Smooth muscle cell (in vitro differentiated cells): ENCODE measurements around the gene SREBF2. TPM values are rescaled to one million over a fixed set of nuclear protein-coding genes. Genes with fewer than 3 reads are reported as not detected.

Source experiments
- DNase-seq: peaks from one replicate; lab custom pipeline; 2025; ENCODE audit not compliant: unreplicated experiment; lab: John Stamatoyannopoulos, UW
- H2AFZ ChIP-seq: fragments of 200-600 bp; sonication (generic); 2 replicates; pipeline ENCODE4 v1.6.0; 2016; ENCODE audit warnings: antibody characterized with exemption, low read depth, mild to moderate bottlenecking
- H3F3A ChIP-seq: fragments of 200-600 bp; sonication (generic); 2 replicates; pipeline ENCODE4 v1.6.0; 2017; ENCODE audit warnings: antibody characterized with exemption, low read depth
- H3K27ac ChIP-seq: fragments of 200-600 bp; sonication (generic); 2 replicates; pipeline ENCODE4 v1.5.1; 2016; ENCODE audit warnings: low read depth, mild to moderate bottlenecking
- H3K27me3 ChIP-seq: fragments of 200-600 bp; sonication (generic); 2 replicates; pipeline ENCODE4 v1.6.1; 2016; ENCODE audit warnings: low read depth, mild to moderate bottlenecking
- H3K36me3 ChIP-seq: fragments of 200-600 bp; sonication (generic); 2 replicates; pipeline ENCODE4 v1.5.1; 2016; ENCODE audit warnings: low read depth
- H3K4me1 ChIP-seq: fragments of 200-600 bp; sonication (generic); 2 replicates; pipeline ENCODE4 v1.5.1; 2016; ENCODE audit warnings: low read depth
- H3K4me2 ChIP-seq: fragments of 200-600 bp; sonication (generic); 2 replicates; pipeline ENCODE4 v1.6.0; 2016; ENCODE audit warnings: mild to moderate bottlenecking
- H3K4me3 ChIP-seq: fragments of 200-600 bp; sonication (generic); 2 replicates; pipeline ENCODE4 v1.5.1; 2016; ENCODE audit warnings: mild to moderate bottlenecking
- H3K79me2 ChIP-seq: fragments of 200-600 bp; sonication (generic); 2 replicates; pipeline ENCODE4 v1.6.0; 2016; ENCODE audit warnings: low read depth, mild to moderate bottlenecking
- H3K9ac ChIP-seq: fragments of 200-600 bp; sonication (generic); 2 replicates; pipeline ENCODE4 v1.6.0; 2016; ENCODE audit warnings: low read depth
- H3K9me3 ChIP-seq: fragments of 200-600 bp; sonication (generic); replicated peaks from 2 replicates; pipeline ENCODE4 v1.5.1; 2016; ENCODE audit warnings: low read depth
- H4K20me1 ChIP-seq: fragments of 200-600 bp; sonication (generic); 2 replicates; pipeline ENCODE4 v1.6.0; 2016; ENCODE audit warnings: low read depth
- WGBS: methylation state at CpG from one replicate; pipeline ENCODE4 v1.1.7; 2016; ENCODE audit warnings: low lambda C conversion rate; 5-methylcytosine and 5-hydroxymethylcytosine counted together
- polyA plus RNA-seq: library from polyadenylated mRNA; unstranded; fragments of >200 nt; fragmentation: Nextera tagmentation; extraction: Ambion mirVana; gene quantifications from 2 replicates; pipeline ENCODE4 v1.2.1, GENCODE V29; 2016
- total RNA-seq: library from RNA; depleted of rRNA; stranded (reverse); fragments of >200 nt; gene quantifications from 2 replicates; pipeline ENCODE4 v1.2.3, GENCODE V29; 2014
- TF ChIP-seq, protein P1 (sequence below): fragments of 200-600 bp; sonication (generic); IDR thresholded peaks from 2 replicates; pipeline ENCODE4 v1.5.1; 2017; ENCODE audit warnings: borderline replicate concordance, mild to moderate bottlenecking, antibody characterized with exemption; ENCODE audit not compliant: insufficient read depth, poor library complexity, severe bottlenecking

The SREBF2 gene
- total and polyA plus RNA-seq, 2 experiments from 2014 or later: 62.9 to 78.2 TPM

DNA sequence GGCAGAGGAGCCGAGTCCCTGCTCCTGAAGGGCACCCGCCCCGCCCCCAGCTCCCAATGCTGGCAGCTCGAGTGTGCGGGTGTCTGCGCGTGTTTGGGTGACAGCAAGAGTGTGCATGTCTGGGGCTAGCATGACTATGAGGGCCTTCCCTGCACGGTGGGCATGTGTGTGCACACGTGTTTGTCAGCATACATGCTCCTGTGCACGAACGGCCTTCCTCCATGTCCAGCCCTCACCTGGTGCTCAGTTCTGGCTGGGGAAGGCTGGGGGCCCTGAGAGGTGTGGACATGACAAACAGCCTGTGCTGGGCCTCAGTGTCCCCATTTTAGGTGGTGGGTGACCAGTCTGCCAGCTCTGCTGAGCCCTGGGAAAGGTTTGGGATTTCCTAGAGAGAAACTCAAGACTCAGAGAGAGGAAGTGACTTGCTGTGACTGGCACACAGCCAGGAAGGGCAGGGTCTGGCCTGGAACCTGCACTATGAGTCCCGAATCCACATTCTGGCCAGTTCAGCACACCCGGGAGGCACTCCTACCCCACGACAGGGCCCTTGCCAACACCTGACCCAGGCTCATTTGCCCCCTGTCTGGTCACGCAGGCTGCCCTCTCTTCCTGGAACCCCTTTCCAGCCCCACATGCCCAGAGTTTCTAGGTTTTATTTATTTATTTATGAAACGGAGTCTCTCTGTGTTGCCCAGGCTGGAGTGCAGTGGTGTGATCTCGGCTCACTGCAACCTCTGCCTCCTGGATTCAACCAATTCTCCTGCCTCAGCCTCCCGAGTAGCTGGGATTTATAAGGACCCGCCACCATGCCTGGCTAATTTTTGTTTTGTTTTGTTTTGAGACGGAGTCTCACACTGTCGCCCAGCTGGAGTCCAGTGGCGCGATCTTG, 85.2 kb downstream of the SREBF2 start:
- Histone ChIP-seq H3K9ac (no peak overlapping the region), H4K20me1 (no peaks in the 10 kb centered on the region), H3K4me3 (no peak overlapping the region), H3K4me2 (no peak overlapping the region), H3K79me2 (no peaks in the 10 kb centered on the region), H2AFZ (no peak overlapping the region), H3F3A (no peaks in the 10 kb centered on the region), H3K9me3 (no peaks in the 10 kb centered on the region), H3K4me1 (peaks cover 11% of the 10 kb centered on the region), H3K27me3 (peaks cover 49% of the 10 kb centered on the region), H3K27ac (no peak overlapping the region), H3K36me3 (no peaks in the 10 kb centered on the region)
- TF ChIP-seq, protein P1, sequence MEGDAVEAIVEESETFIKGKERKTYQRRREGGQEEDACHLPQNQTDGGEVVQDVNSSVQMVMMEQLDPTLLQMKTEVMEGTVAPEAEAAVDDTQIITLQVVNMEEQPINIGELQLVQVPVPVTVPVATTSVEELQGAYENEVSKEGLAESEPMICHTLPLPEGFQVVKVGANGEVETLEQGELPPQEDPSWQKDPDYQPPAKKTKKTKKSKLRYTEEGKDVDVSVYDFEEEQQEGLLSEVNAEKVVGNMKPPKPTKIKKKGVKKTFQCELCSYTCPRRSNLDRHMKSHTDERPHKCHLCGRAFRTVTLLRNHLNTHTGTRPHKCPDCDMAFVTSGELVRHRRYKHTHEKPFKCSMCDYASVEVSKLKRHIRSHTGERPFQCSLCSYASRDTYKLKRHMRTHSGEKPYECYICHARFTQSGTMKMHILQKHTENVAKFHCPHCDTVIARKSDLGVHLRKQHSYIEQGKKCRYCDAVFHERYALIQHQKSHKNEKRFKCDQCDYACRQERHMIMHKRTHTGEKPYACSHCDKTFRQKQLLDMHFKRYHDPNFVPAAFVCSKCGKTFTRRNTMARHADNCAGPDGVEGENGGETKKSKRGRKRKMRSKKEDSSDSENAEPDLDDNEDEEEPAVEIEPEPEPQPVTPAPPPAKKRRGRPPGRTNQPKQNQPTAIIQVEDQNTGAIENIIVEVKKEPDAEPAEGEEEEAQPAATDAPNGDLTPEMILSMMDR: no peak
- WGBS: 87% methylated on average over 21 of the region's 23 CpGs
- no peak for DNase-seq

DNA sequence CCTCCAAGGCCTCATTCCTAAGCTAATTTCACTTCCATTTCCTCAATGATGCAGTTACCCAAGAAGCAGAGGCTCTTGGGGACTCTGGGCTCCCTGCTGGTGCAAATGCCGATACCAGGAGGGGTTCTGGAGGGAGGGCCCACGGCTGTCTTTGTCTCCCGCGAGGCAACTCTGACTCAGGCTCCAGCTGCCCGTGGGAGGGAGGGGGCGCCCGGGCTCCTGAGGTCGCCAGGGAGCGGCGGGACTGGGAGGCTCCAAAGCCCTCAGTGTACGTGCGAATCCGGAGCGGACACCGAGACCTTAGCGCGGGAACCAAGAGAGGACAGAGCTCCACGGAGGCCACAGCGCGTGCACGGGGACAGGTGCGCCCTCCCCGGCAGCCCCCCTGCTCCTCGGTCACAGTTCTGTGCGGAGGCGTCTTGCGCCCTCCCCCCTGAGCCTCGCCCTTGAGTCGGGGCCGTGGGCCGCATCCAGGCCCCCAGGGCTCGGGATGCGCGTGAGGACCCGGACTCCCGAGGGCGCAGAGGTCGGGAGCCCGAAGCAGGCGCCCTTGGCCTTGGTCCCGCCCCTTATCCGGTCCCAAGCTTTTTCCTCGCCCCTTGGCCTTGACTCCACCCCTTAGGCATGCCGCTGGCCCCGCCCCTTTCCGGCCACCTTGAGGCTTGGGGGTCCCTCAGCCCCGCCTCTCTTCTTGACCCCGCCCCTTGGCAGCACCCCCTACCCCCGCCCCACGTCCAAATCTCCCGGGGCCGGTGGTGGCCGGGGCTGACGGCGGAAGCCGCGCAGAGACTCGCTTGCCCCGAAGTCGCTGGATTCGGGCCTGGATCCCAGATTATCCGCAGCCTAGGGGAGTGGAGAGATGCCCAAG, 86.7 kb downstream of the SREBF2 start:
- peaks cover 40% of the 10 kb centered on the region for H3K27me3 ChIP-seq
- H3K9ac ChIP-seq: peak overlapping the region; percentile 60
- TF ChIP-seq, protein P1: no peak
- H4K20me1 ChIP-seq: no peaks in the 10 kb centered on the region
- peak overlapping the region; percentile 98 for H3K4me2 ChIP-seq
- peaks cover 11% of the 10 kb centered on the region for H3K4me1 ChIP-seq
- peak overlapping the region; percentile 66 for H2AFZ ChIP-seq
- no peaks in the 10 kb centered on the region for H3F3A ChIP-seq
- WGBS: 4% methylated on average over 51 of the region's 62 CpGs
- H3K27ac ChIP-seq: no peak overlapping the region
- peak overlapping the region; percentile 56 for H3K4me3 ChIP-seq
- no peaks in the 10 kb centered on the region for H3K9me3 ChIP-seq
- no peaks in the 10 kb centered on the region for H3K79me2 ChIP-seq
- DNase-seq: no peak
- H3K36me3 ChIP-seq: no peaks in the 10 kb centered on the region

DNA sequence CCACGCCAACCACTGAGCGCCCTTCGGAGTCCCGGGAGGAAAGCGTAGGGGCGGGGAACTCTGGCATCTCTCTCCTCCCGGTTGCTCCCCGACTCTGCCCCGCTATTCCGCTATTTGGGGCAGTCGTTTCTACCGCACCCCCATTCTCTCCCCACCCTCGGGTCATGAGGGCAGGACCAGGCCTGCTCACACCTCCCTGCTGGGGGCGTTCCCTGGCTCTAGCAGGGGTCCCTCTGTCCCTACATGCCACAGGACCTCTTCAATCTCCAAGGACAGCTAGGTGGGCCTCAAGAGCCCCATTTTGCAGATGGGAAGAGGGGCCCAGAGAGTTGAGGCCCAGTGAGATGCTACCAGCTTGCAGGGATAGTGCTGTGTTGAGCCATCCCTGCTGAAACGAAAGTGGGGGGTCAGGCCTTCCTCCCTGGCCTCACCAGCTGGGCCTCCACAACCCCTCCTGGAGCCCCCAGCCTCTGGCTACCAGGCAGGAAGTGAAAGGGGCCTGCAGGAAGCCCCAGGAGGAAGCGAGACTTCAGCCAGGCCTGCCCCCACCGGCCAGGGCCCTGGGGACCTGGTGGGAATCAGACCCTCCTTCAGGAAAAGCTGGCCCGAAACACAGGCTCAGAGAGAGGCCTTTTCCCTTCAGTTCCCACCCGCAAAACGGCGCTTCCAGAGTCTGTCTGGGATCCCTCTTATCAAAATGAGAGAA, 87.5 kb downstream of the SREBF2 start:
- Histone ChIP-seq H4K20me1 (no peaks in the 10 kb centered on the region), H3K4me1 (peaks cover 8% of the 10 kb centered on the region), H3K27me3 (peaks cover 38% of the 10 kb centered on the region), H3K79me2 (no peaks in the 10 kb centered on the region), H3K9ac (no peak overlapping the region), H3K4me2 (peak overlapping the region; percentile 98), H3K9me3 (no peaks in the 10 kb centered on the region), H3F3A (no peaks in the 10 kb centered on the region), H3K36me3 (no peaks in the 10 kb centered on the region), H3K4me3 (peak overlapping the region; percentile 56), H2AFZ (no peak overlapping the region), H3K27ac (no peak overlapping the region)
- DNase-seq: no peak
- WGBS: 76% methylated on average over 16 of the region's 21 CpGs
- TF ChIP-seq, protein P1: no peak
